ENCODE data around the gene SPHK2.

The SPHK2 gene

GRCh38 chr19:48588670-48589401, 30.5 kb upstream of the SPHK2 start:
- Histone ChIP-seq H3K9ac (ENCODE audit: low read depth, low read length) (no peak overlapping the region), H3K9me3 (ENCODE audit: control insufficient read depth, insufficient read depth, low read length) (no peaks in the 10 kb centered on the region), H3K36me3 (ENCODE audit: control insufficient read depth, insufficient read depth, low read length) (no peaks in the 10 kb centered on the region), H3K4me3 (ENCODE audit: low read depth, low read length) (peak overlapping the region; percentile 60), H3K4me1 (ENCODE audit: control insufficient read depth, insufficient read depth, low read length) (no peaks in the 10 kb centered on the region; the same call in 1 of the 2 replicates), H3K27me3 (ENCODE audit: control insufficient read depth, insufficient read depth, low read length) (no peaks in the 10 kb centered on the region), H3K27ac (ENCODE audit: low read depth, low read length) (no peak overlapping the region)

GRCh38 chr19:48591021-48591420, 28.3 kb upstream of the SPHK2 start:
- no peaks in the 10 kb centered on the region for H3K9me3 ChIP-seq (ENCODE audit: control insufficient read depth, insufficient read depth, low read length)
- H3K9ac ChIP-seq (ENCODE audit: low read depth, low read length), result no peak overlapping the region
- no peaks in the 10 kb centered on the region for H3K4me1 ChIP-seq (ENCODE audit: control insufficient read depth, insufficient read depth, low read length)
- no peaks in the 10 kb centered on the region for H3K36me3 ChIP-seq (ENCODE audit: control insufficient read depth, insufficient read depth, low read length)
- H3K27me3 ChIP-seq (ENCODE audit: control insufficient read depth, insufficient read depth, low read length), result no peaks in the 10 kb centered on the region
- no peak overlapping the region for H3K27ac ChIP-seq (ENCODE audit: low read depth, low read length)
- no peak overlapping the region for H3K4me3 ChIP-seq (ENCODE audit: low read depth, low read length)

GRCh38 chr19:48595171-48595570, 24.1 kb upstream of the SPHK2 start:
- no peak overlapping the region for H3K4me3 ChIP-seq (ENCODE audit: low read depth, low read length)
- no peaks in the 10 kb centered on the region for H3K9me3 ChIP-seq (ENCODE audit: control insufficient read depth, insufficient read depth, low read length)
- no peaks in the 10 kb centered on the region for H3K27me3 ChIP-seq (ENCODE audit: control insufficient read depth, insufficient read depth, low read length)
- H3K36me3 ChIP-seq (ENCODE audit: control insufficient read depth, insufficient read depth, low read length), result no peaks in the 10 kb centered on the region
- no peak overlapping the region for H3K27ac ChIP-seq (ENCODE audit: low read depth, low read length)
- no peak overlapping the region for H3K9ac ChIP-seq (ENCODE audit: low read depth, low read length)
- no peaks in the 10 kb centered on the region for H3K4me1 ChIP-seq (ENCODE audit: control insufficient read depth, insufficient read depth, low read length)

GRCh38 chr19:48595833-48596232, 23.5 kb upstream of the SPHK2 start:
- Histone ChIP-seq H3K4me1 (ENCODE audit: control insufficient read depth, insufficient read depth, low read length) (no peaks in the 10 kb centered on the region), H3K27me3 (ENCODE audit: control insufficient read depth, insufficient read depth, low read length) (no peaks in the 10 kb centered on the region), H3K27ac (ENCODE audit: low read depth, low read length) (no peak overlapping the region), H3K36me3 (ENCODE audit: control insufficient read depth, insufficient read depth, low read length) (no peaks in the 10 kb centered on the region), H3K9ac (ENCODE audit: low read depth, low read length) (no peak overlapping the region), H3K4me3 (ENCODE audit: low read depth, low read length) (no peak overlapping the region), H3K9me3 (ENCODE audit: control insufficient read depth, insufficient read depth, low read length) (no peaks in the 10 kb centered on the region)

GRCh38 chr19:48596237-48596636, 23.1 kb upstream of the SPHK2 start:
- Histone ChIP-seq H3K36me3 (ENCODE audit: control insufficient read depth, insufficient read depth, low read length) (no peaks in the 10 kb centered on the region), H3K9ac (ENCODE audit: low read depth, low read length) (no peak overlapping the region), H3K9me3 (ENCODE audit: control insufficient read depth, insufficient read depth, low read length) (no peaks in the 10 kb centered on the region), H3K4me1 (ENCODE audit: control insufficient read depth, insufficient read depth, low read length) (no peaks in the 10 kb centered on the region), H3K4me3 (ENCODE audit: low read depth, low read length) (no peak overlapping the region), H3K27ac (ENCODE audit: low read depth, low read length) (no peak overlapping the region), H3K27me3 (ENCODE audit: control insufficient read depth, insufficient read depth, low read length) (no peaks in the 10 kb centered on the region)

- Histone ChIP-seq H3K4me1 (ENCODE audit: control insufficient read depth, insufficient read depth, low read length) (no peaks in the 10 kb centered on the region), H3K9me3 (ENCODE audit: control insufficient read depth, insufficient read depth, low read length) (no peaks in the 10 kb centered on the region), H3K9ac (ENCODE audit: low read depth, low read length) (no peak overlapping the region), H3K27me3 (ENCODE audit: control insufficient read depth, insufficient read depth, low read length) (no peaks in the 10 kb centered on the region), H3K4me3 (ENCODE audit: low read depth, low read length) (no peak overlapping the region), H3K36me3 (ENCODE audit: control insufficient read depth, insufficient read depth, low read length) (no peaks in the 10 kb centered on the region), H3K27ac (ENCODE audit: low read depth, low read length) (no peak overlapping the region)
These were observed 22.4 kb upstream of the SPHK2 start for GRCh38 chr19:48596679-48597465.

- Histone ChIP-seq H3K4me1 (ENCODE audit: control insufficient read depth, insufficient read depth, low read length) (no peaks in the 10 kb centered on the region), H3K27me3 (ENCODE audit: control insufficient read depth, insufficient read depth, low read length) (no peaks in the 10 kb centered on the region), H3K4me3 (ENCODE audit: low read depth, low read length) (no peak overlapping the region), H3K9me3 (ENCODE audit: control insufficient read depth, insufficient read depth, low read length) (no peaks in the 10 kb centered on the region), H3K27ac (ENCODE audit: low read depth, low read length) (no peak overlapping the region), H3K9ac (ENCODE audit: low read depth, low read length) (no peak overlapping the region), H3K36me3 (ENCODE audit: control insufficient read depth, insufficient read depth, low read length) (no peaks in the 10 kb centered on the region)
These were observed 20.2 kb upstream of the SPHK2 start for GRCh38 chr19:48598996-48599700.

- H3K27ac ChIP-seq (ENCODE audit: low read depth, low read length), result no peak overlapping the region
- H3K4me1 ChIP-seq (ENCODE audit: control insufficient read depth, insufficient read depth, low read length), result no peaks in the 10 kb centered on the region
- no peaks in the 10 kb centered on the region for H3K36me3 ChIP-seq (ENCODE audit: control insufficient read depth, insufficient read depth, low read length)
- no peak overlapping the region for H3K9ac ChIP-seq (ENCODE audit: low read depth, low read length)
- no peaks in the 10 kb centered on the region for H3K9me3 ChIP-seq (ENCODE audit: control insufficient read depth, insufficient read depth, low read length)
- no peak overlapping the region for H3K4me3 ChIP-seq (ENCODE audit: low read depth, low read length)
- no peaks in the 10 kb centered on the region for H3K27me3 ChIP-seq (ENCODE audit: control insufficient read depth, insufficient read depth, low read length)
These were observed 18.5 kb upstream of the SPHK2 start for GRCh38 chr19:48600679-48601417.

- Histone ChIP-seq H3K27ac (ENCODE audit: low read depth, low read length) (no peak overlapping the region), H3K36me3 (ENCODE audit: control insufficient read depth, insufficient read depth, low read length) (0 out of 2 replicates have a peak, but pooled peaks cover 2% of the 10 kb centered on the region), H3K9me3 (ENCODE audit: control insufficient read depth, insufficient read depth, low read length) (no peaks in the 10 kb centered on the region), H3K4me3 (ENCODE audit: low read depth, low read length) (no peak overlapping the region), H3K27me3 (ENCODE audit: control insufficient read depth, insufficient read depth, low read length) (no peaks in the 10 kb centered on the region), H3K9ac (ENCODE audit: low read depth, low read length) (no peak overlapping the region), H3K4me1 (ENCODE audit: control insufficient read depth, insufficient read depth, low read length) (no peaks in the 10 kb centered on the region)
These were observed 16.3 kb upstream of the SPHK2 start for GRCh38 chr19:48603001-48603400.

GRCh38 chr19:48603449-48603848, 15.9 kb upstream of the SPHK2 start:
- H3K36me3 ChIP-seq (ENCODE audit: control insufficient read depth, insufficient read depth, low read length), result 0 out of 2 replicates have a peak, but pooled peaks cover 2% of the 10 kb centered on the region
- H3K27ac ChIP-seq (ENCODE audit: low read depth, low read length), result no peak overlapping the region
- no peaks in the 10 kb centered on the region for H3K27me3 ChIP-seq (ENCODE audit: control insufficient read depth, insufficient read depth, low read length)
- no peak overlapping the region for H3K4me3 ChIP-seq (ENCODE audit: low read depth, low read length)
- H3K9ac ChIP-seq (ENCODE audit: low read depth, low read length), result no peak overlapping the region
- H3K9me3 ChIP-seq (ENCODE audit: control insufficient read depth, insufficient read depth, low read length), result no peaks in the 10 kb centered on the region
- no peaks in the 10 kb centered on the region for H3K4me1 ChIP-seq (ENCODE audit: control insufficient read depth, insufficient read depth, low read length)
